NCI-H1930 (cell line): ENCODE results near the gene PGLYRP4.
A peak's percentile ranks its signal among the peaks of the same experiment; 100 is the strongest.

Experiments used
- DNase-seq, 2 experiments: peaks; one replicate each; lab custom pipeline; 2025; lab: John Stamatoyannopoulos, UW

Gene PGLYRP4, protein sequence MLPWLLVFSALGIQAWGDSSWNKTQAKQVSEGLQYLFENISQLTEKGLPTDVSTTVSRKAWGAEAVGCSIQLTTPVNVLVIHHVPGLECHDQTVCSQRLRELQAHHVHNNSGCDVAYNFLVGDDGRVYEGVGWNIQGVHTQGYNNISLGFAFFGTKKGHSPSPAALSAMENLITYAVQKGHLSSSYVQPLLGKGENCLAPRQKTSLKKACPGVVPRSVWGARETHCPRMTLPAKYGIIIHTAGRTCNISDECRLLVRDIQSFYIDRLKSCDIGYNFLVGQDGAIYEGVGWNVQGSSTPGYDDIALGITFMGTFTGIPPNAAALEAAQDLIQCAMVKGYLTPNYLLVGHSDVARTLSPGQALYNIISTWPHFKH

DNA sequence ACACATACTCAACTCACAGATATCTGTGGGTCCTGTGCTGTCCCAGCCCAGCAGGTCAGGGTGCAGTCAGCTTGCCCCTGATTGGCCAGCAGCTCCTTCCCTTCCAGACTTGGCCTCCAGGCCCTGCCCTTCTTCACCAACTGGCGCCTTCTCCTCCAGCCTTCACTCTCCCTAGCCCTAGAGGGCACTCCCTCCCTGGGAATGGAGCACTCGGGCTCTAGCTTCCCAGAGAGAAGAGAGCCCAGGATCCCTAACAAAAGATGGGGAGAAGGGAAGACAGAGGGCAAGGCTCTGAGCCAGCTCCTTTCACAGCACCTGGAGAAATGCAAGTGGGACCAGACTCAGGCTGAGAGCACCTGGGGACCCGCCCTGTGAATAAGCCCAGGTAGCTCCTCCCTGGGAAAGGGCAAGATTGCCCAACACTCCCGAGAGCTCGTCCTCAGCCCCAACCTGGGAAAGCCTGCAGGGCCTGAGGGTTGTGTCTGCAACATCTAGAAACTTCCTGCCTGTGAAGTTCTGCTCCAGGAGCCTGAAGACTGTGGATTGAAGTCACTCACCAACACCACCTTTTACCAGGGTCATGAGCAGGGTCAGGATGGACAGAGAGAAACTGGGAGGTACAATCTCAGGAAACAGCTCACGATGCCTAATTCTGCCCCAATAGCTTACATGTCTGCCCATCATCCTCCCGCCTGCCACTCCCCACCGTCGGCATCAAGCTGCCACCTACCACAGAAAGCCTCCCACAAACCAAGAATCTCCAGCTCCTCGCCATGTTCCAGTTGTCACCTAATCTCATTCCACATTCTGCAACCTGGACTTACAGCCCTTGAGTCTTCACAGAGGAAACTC, at the start of gene PGLYRP4:
Gene PGLYRP4 (minus strand): TSS at position 331 of the 852 bp plus-strand sequence. CDS start 909 bp downstream, outside the sequence.
- no peak for DNase-seq

DNA sequence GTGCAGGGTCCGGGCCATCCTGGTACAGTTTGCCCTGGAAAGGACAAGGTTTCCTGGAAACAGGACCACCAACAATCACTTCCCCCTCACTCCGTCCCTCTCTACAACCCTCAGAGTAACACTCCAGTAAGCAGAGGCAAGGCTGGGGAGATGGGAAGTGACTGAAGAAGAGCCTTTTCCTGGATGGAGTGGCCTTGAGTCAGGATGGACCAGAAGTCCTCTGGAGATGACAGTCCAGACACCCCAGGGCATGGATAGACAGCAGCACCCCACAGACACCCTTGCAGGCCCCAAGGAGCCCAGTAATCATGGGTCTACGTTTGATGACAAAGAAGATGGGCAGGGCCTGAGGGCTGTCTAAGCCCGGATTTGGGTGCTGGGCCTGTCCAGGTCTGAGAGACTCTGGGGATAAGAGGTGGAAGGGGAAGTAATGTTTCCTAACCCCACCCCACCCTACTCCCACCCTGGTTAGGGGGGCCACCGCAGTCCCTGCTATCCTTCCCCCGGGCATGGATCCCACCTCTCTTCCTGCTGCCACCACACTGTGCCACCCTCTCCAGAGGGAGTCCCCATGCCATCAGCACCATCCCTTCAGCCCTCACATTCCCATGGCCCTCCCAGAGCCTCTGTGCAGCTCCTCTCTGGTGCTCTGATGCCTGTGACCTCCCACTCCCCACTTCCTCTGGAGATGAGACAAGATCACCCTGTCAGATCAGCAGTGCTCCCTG, 49.4 kb upstream of the PGLYRP4 start:
- DNase-seq = no peak

DNA sequence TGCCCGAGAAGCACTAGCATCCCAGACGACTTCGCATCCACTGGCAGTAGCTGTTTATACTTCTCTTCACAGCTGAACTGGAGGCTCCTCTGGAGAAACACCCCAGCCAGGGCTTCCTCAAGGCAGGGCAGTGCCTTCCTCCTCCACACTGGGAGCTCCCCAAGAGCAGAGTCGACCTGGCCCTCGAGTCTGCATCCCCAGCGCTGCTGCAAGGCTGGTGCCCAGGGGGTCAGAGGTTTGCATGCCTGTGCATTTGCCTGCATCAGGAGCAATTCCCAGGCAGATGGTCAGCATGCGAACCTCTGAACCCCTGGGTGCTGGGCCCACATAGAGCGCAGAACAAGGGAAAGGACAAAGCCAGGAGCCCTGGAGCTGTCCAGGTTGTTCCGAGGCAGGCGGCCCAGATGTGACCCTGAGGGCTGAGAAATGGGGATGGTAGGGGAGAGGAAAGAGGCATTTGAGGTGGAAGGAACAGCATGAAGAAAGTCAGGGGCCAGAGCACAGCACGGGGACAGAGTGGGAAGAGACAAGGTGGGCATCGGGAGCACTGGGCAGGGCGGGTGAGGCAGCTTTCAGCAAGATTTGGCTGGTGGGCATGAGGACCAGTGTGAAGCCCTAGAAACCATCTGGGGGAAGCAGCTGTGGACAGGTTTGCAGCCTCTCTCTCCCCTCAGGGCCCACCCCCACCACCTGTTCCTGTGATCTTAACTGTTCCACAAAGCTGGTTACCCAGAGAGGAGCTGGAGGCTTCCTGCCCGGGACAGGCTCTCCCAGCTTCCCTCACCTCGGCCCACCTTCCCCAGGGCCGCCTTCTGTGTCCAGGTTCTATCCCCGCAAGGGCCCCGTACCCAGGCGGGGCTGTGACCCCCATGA, 48.6 kb upstream of the PGLYRP4 start:
- no peak for DNase-seq

DNA sequence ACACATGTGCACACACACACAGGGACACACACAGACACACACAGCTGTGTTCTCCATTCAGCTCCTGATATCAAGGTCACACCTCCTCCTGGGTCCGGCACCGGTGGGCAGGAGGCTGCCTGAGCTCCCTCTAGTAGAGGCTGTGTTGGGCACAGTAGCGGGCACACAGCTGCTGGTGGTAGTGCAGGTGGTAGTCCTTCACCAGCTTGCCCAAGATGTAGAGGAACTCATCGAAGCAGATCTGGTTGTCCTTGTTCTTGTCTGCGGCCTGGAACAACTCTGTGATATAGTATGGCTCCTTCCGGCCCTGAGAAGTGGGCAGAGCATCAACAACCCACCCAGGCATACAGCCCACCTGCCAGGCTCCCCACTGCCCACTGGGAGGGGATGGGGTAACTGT, 47.8 kb upstream of the PGLYRP4 start:
- no peak for DNase-seq

DNA sequence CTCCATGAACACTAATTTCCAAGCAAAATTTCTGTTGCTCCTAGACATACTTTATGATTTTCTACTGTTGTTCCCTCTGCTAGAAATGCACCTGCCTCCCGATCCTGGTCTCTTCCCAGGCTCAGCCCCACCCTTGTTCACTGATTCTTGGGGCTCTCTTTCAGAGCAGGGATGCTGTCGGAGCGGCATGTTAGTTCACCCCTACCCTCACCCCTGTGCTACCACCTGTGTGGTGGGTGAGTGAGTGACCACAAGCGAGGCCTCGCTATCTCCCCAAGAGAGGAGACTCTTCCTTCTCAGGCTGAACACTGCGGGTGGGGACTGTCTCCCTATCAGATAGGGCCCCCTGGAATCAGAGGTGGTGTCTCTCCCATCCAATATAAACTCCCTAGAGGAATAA, 47.1 kb upstream of the PGLYRP4 start:
- no peak for DNase-seq

DNA sequence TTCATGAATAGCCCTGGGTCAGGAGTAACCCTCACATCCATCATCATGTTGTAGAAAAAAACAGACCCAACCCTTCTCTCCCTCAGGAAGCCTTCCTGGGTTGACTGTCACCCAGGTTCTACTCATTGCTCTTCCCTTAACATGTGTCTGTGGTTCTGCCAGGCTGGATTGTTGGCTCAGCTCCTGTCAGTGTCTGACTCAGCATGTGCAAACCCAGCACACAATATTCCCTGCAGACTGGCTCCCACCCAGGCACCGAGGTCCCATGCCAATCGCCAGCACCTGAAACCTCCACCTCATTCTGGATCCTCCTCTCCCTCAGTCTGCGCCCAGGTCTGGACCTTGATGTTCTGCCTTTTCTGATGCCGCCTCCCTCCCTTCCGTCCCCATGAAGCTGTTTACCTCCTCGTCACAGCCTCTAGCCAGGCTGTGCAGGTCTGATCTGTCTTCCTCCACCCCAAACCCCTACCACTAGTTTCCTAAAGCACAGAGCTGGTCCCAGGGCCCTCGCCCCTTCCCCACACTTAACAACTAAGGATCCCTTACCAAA, 46.6 kb upstream of the PGLYRP4 start:
- DNase-seq = no peak

DNA sequence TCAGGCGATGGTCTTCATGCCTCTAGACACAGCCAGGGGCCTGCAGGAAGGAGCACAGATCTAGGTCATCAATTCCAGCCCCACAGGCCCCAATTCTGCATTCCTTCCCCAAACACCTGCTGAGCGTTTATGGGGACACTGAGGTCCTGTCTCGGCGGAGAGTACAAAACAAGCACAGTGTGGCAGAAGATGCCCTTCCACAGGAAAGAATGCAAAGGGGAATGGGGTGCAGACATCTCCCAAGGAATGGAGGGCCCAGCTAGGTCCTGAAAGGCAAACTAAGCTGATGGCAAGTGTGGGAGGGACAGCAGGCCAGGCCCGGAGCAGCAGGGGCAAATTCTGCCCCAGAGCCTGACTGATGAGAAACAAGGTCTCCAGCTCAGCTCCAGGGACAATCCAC, 45.8 kb upstream of the PGLYRP4 start:
- no peak for DNase-seq

DNA sequence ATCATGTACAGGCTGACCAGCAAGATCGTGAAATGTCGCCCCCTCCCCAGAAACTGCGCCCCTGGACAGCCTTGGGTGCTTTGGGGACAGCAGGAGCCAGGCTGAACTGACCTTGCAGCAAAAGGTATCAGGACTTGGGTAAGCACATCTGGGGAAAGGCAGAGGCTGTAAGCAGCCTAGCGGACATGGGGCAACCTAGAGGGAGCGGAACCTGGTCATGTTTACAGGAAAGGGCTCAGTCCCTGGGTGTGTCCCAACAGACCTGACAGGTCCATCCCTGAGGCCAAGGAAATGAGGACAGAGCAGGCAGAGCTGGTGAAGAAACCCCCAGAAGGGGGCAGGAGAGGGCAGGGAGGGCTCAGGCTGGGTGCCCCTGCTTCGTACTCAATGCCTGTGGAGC, 45.3 kb upstream of the PGLYRP4 start:
- peak in 1 of 2 experiments; percentile 14 for DNase-seq

DNA sequence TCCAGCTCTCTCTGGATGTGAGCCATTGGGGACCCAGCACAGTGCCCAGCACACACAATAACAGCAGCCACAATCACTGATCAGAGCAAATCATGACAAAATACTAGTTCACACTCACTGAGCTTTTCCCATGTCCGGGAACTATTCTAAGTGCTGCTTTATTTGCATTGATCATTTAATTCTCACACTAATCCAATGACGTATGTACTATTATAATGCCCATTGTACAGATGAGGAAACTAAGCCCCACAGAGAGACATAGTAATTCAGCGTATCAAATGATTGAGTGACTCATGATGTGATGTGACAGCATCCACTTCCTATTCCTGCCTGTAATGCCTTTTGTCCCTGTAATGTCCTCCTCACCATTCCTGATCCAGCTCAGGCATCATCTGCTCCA, 44.2 kb upstream of the PGLYRP4 start:
- DNase-seq = no peak

DNA sequence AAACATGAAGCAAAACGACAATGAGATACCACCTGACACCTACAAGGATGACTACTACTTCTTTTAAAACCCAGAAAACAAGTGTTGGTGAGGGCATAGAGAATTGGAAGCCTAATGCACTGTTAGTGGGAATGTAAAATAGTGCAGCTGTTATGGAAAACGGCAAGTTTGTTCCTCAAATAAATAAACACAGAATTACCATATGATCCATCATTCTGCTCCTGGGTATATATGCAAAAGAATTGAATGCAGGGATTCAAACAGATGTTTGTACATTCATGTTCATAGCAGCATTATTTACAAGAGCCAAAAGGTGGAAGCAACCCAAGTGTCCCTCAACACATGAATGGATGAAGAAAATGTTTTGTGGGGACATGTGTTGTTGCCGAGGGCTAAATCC, 43.6 kb upstream of the PGLYRP4 start:
- no peak for DNase-seq

DNA sequence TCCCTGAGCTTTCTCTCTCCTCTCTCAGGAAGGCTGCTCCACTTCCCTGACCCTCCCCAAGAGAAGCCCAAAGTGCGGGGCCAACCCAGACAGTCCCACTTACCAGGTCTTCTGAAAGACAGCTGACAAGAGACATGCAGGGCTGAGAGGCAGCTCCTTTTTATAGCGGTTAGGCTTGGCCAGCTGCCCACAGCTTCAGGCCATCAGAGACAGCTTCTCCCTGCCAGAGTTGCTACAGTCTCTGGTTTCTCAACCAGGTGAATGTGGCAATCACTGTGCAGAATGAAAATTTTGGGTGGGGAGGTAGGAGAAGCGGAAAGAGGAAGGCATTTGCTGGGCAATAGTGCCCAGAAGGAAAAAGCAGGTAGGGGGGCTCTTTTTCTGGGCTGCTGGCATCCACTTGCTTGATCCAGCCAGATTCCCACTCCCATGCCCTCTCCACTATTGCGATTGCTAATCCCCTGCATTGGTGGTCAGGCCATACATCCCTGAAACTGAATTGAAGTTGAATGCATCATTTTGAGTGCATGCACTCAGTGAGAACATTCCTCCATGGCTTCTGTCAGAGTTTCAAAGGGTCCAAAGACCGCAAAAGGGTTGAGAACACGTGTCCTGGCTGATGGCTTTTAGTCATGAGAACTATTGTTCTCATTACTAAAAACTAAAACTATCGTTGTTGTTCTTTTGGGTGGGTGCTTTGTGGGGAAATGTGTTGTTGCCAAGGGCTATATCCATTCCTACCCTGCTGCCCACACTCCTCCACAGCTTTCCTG, 42.5 kb upstream of the PGLYRP4 start, which contains the start of gene S100A8:
Gene S100A8 (minus strand): TSS at position 136 of the 773 bp plus-strand sequence. CDS start 538 bp downstream, outside the sequence.
- no peak for DNase-seq

DNA sequence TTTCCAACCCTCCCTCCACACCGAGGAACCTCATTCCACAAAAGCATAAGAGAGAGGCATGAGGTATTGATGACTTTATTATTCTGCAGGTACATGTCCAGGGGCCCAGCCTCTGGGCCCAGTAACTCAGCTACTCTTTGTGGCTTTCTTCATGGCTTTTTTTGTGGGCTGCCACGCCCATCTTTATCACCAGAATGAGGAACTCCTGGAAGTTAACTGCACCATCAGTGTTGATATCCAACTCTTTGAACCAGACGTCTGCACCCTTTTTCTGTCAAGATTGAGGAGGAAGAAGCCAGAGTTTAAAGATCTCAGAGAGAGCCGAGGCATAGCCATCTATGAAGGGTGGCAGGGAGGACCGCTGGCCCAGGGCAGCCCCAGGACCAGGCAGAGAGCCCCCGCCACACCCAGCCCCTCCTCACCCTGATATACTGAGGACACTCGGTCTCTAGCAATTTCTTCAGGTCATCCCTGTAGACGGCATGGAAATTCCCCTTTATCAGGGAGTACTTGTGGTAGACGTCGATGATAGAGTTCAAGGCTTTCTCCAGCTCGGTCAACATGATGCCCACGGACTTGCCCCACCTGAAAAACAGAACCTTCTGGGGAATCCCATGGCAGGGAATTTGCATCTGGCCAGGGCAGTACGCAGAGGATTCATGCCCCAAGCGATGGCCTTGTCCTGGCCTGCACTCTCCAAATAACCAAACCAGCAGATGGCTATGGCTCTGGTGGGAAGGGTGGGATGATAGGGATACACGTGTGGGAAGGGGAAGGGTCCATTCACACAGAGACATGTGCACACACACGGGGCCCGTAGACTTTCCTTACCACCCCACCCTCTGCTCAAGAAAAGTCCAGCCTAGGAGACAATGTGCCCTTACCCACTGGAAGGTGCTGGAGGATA, 41.6 kb upstream of the PGLYRP4 start:
- DNase-seq = no peak

DNA sequence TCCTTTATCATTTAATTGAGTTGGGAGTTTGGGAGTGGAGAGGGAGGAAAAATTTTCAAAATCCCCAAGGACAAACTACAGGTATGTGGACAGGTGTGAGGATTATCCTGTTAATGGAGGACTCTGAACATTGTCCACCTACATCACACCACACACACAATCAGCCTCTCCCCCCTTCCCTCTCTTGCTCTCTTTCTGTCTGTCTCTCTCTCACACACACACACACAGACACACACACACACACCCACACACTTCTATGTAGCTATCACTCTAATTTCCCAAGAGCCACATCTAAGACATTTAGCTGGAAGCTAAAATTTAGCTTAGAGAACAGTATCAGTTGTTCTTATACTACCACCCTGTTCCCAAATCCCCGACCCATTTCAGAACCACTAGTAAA, 40.8 kb upstream of the PGLYRP4 start:
- no peak for DNase-seq

DNA sequence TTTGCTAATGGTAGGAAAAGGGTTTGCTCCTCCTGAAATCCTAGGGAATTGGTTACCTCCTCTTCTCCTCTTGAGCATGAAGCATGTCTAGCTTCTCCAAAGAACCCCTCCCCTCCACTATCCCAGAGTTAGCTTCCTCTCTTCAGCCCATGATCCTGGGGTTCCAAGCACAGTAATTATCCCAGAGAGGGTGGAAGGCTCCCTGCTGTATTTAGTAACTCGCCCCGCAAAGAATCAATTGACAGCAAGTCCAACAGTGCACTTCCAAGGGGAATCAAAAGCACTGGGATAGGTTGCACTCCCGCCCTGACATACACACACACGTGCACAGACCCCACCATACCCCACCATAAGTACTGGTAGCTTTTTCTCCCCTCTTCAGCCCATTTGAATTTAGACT, 39.1 kb upstream of the PGLYRP4 start:
- DNase-seq = no peak

DNA sequence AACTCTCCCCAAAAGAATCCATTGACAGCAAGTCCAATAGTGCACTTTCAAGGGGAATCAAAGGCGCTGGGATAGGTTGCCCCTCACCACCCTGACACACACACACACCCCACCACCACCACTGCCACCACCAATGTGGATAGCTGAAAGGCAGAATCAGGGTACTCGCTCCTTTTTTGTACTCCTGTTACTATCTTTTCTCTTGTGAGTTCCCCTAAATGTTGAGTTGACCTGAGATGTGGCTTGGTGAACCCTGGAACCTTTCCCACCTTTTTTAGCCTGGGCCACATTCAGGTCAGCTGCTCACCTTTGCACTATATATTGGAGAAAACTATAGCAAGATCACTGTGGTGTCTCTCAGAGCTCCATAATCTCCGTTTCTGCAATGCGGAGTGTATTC, 38.4 kb upstream of the PGLYRP4 start:
- no peak for DNase-seq

DNA sequence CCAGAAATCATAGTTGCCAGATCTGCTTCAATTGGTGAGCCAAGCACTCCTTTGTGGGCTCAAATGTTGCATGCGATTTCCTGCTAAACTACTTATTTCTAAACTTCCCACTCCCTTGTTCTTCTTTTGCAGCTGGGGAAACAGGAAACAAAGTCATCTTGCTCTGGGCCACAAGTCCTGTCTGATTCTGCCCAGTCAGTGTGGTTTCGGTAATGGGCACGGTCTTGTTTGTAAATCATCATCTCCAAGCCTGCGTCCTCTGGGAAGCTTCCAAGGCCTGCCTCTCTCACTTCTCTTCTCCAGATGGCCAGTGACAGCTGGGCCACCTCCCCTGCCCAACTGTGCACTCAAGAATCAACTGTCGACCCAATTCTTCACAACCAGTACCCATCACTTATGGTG, 37.9 kb upstream of the PGLYRP4 start:
- no peak for DNase-seq

DNA sequence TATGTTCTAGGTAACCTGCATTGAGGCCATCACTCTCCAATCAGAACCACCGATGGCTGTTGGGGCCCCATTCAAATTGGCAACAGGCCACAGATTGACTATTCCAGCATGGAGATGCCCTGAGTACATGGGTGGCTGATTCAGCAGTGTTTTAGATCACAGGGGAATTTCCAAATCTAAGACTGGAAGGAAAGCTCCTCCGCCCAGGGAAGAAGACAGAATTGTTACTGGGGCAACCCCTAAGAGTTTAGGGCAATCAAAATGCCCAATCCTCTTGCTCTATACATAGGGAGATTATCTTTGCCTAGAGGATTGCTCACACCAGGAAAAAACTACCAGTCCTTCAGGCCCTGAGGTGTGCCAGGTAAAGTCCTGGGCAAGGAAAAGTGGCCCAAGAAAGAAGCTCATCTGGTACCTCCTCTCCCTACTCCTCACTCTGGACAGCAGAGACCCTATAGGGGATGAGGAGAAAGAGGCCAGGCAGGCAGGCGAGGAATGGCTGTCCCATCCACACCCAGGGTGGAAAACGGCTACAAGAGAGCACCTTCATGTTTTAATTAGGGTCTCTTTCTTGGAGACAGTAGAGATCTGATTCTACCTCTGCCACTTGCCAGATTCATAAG, 36.4 kb upstream of the PGLYRP4 start:
- no peak for DNase-seq

DNA sequence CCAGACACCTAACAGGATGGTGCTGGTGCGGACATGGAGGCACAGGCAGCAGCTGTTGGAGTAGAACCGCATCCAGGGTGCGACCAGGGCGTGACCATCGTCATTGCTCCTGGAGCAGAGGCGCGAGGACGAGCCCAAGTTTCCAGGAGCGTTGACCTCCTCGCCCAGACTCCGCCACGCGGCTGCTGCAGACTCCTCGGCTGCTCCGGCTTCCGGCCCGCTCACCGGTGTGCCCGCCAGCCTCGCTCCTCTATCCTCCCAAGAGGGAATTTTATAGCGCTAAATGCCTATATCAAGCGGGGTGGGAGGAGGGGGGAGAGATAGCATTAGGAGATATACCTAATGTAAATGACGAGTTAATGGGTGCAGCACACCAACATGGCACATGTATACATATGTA, 32.1 kb upstream of the PGLYRP4 start:
- DNase-seq = no peak

DNA sequence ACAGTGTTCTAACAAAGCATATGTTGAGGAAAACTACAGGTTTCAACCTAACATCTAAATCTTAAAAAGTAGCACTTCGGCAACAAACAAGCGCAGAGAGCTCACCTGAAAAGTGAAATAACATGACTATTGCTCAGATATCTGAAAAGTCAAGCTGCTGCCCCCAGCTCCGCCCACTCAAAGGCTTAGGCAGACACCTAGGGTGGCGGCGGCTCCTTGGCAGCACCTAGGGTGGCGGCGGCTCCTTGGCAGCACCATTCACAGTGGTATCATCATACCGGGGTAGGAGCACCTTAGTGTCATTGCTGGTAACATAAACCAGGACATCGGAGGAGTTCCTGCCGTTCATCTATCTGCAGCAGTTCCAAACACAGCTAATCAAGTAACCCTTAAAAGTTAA, 30.9 kb upstream of the PGLYRP4 start:
- DNase-seq = no peak
